IMR-90 (cell line): ENCODE results near the gene UNC50. TPM values are rescaled to one million over a fixed set of nuclear protein-coding genes. Genes with fewer than 3 reads are reported as not detected.

ENCODE experiments used
- ATAC-seq: fragments of 200-7000 bp; cut with Tn5 transposase; 2 replicates; pipeline ENCODE4 v1.9.1; 2020; ENCODE audit warnings: low read depth, mild to moderate bottlenecking, moderate library complexity
- BruUV-seq: library from RNA; stranded (reverse); fragments of 400-500 nt; replicated peaks from 2 replicates; lab custom pipeline; 2021; lab: Mats Ljungman, UMichigan
- CTCF ChIA-PET: fragments of 300-600 bp; formaldehyde crosslinking; extraction: SDS; loops from one replicate; lab custom pipeline; 2021; ENCODE audit warnings: antibody characterized with exemption; lab: Yijun Ruan, JAX
- POLR2A ChIA-PET: fragments of 300-600 bp; sonication (Branson Sonifier 250); formaldehyde crosslinking; loops from one replicate; lab custom pipeline; 2022; ENCODE audit warnings: antibody characterized with exemption; ENCODE audit not compliant: unreplicated experiment; lab: Charles Lee
- DNase-seq: peaks from one replicate; pipeline ENCODE4 v3.0.0; 2013
- H2AFZ ChIP-seq: replicated peaks from 2 replicates; pipeline ENCODE3; 2013; ENCODE audit warnings: low read length, mild to moderate bottlenecking; ENCODE audit not compliant: poor library complexity
- H2AK5ac ChIP-seq: 2 replicates; pipeline ENCODE4 v1.6.1; 2013; ENCODE audit warnings: low read depth, low read length, inconsistent platforms
- H2AK9ac ChIP-seq: replicated peaks from 2 replicates; pipeline ENCODE3; 2013; ENCODE audit warnings: mild to moderate bottlenecking, low read depth, low read length, moderate library complexity; ENCODE audit not compliant: poor library complexity
- H2BK120ac ChIP-seq: 2 replicates; pipeline ENCODE4 v1.6.1; 2013; ENCODE audit warnings: low read depth, low read length, inconsistent platforms
- H2BK15ac ChIP-seq: 3 replicates; pipeline ENCODE4 v1.6.1; 2013; ENCODE audit warnings: low read depth, low read length, inconsistent platforms
- H2BK20ac ChIP-seq: 2 replicates; pipeline ENCODE4 v1.6.1; 2013; ENCODE audit warnings: low read depth, mild to moderate bottlenecking, inconsistent platforms, low read length, moderate library complexity
- H2BK5ac ChIP-seq: 2 replicates; pipeline ENCODE4 v1.6.1; 2013; ENCODE audit warnings: mild to moderate bottlenecking, low read depth, low read length, inconsistent platforms; ENCODE audit not compliant: poor library complexity, severe bottlenecking
- H3K14ac ChIP-seq: replicated peaks from 2 replicates; pipeline ENCODE4 v1.6.1; 2013; ENCODE audit warnings: low read depth, low read length, inconsistent platforms
- H3K18ac ChIP-seq: 2 replicates; pipeline ENCODE4 v1.6.1; 2013; ENCODE audit warnings: low read depth, low read length, control low read depth
- H3K23ac ChIP-seq: 2 replicates; pipeline ENCODE4 v1.6.1; 2013; ENCODE audit warnings: low read depth, low read length, inconsistent platforms
- H3K27ac ChIP-seq: 2 replicates; pipeline ENCODE4 v1.5.1; 2013; ENCODE audit warnings: mild to moderate bottlenecking, control low read depth, low read length; ENCODE audit not compliant: insufficient read depth
- H3K27me3 ChIP-seq: 2 replicates; pipeline ENCODE4 v1.6.1; 2013; ENCODE audit warnings: low read length; ENCODE audit not compliant: control insufficient read depth, insufficient read depth
- H3K36me3 ChIP-seq: 2 replicates; pipeline ENCODE4 v1.6.1; 2013; ENCODE audit warnings: low read length, mixed read lengths; ENCODE audit not compliant: control insufficient read depth, insufficient read depth
- H3K4ac ChIP-seq: 2 replicates; pipeline ENCODE4 v1.6.1; 2013; ENCODE audit warnings: low read depth, low read length, inconsistent platforms
- H3K4me1 ChIP-seq: 2 replicates; pipeline ENCODE4 v1.6.1; 2013; ENCODE audit warnings: low read length, mixed read lengths; ENCODE audit not compliant: control insufficient read depth, insufficient read depth
- H3K4me2 ChIP-seq: 2 replicates; pipeline ENCODE4 v1.6.1; 2013; ENCODE audit warnings: low read depth, mild to moderate bottlenecking, control low read depth, low read length, moderate library complexity
- H3K4me3 ChIP-seq: 2 replicates; pipeline ENCODE4 v1.5.1; 2013; ENCODE audit warnings: low read depth, mild to moderate bottlenecking, control low read depth, low read length, moderate library complexity; ENCODE audit not compliant: insufficient read depth
- H3K56ac ChIP-seq: 2 replicates; pipeline ENCODE4 v1.6.1; 2013; ENCODE audit warnings: low read length, inconsistent platforms; ENCODE audit not compliant: insufficient read depth; ENCODE audit errors: extremely low read depth
- H3K79me1 ChIP-seq, 2 experiments: 2 replicates each; pipeline ENCODE4 v1.6.1; 2013; ENCODE audit warnings: low read length in 2 of 2, inconsistent platforms in 1 of 2, low read depth in 1 of 2
- H3K9ac ChIP-seq: 2 replicates; pipeline ENCODE4 v1.6.1; 2013; ENCODE audit warnings: low read depth, low read length, control low read depth
- H3K9me1 ChIP-seq: 2 replicates; pipeline ENCODE4 v1.6.1; 2013; ENCODE audit warnings: low read length, inconsistent platforms; ENCODE audit not compliant: insufficient read depth
- H3K9me3 ChIP-seq: 2 replicates; pipeline ENCODE4 v1.6.1; 2013; ENCODE audit warnings: low read length; ENCODE audit not compliant: control insufficient read depth, insufficient read depth
- H4K20me1 ChIP-seq: 2 replicates; pipeline ENCODE4 v1.6.1; 2013; ENCODE audit warnings: low read length, inconsistent platforms; ENCODE audit not compliant: insufficient read depth
- H4K5ac ChIP-seq: 2 replicates; pipeline ENCODE4 v1.6.1; 2013; ENCODE audit warnings: mild to moderate bottlenecking, low read depth, low read length, control low read depth
- H4K8ac ChIP-seq, 2 experiments: 2 replicates each; pipeline ENCODE4 v1.6.1; 2013; ENCODE audit warnings: low read depth in 2 of 2, low read length in 2 of 2, control low read depth in 1 of 2, inconsistent platforms in 1 of 2
- H4K91ac ChIP-seq: 2 replicates; pipeline ENCODE4 v1.6.1; 2013; ENCODE audit warnings: low read depth, low read length, inconsistent platforms; ENCODE audit not compliant: insufficient read depth
- BHLHE40 ChIP-seq: fragments of 150-350 bp; IDR thresholded peaks from 2 replicates; pipeline ENCODE4 v1.6.1; 2016; ENCODE audit warnings: mild to moderate bottlenecking, low read depth, low read length
- CEBPB ChIP-seq: IDR thresholded peaks from 2 replicates; pipeline ENCODE4 v1.6.1; 2012; ENCODE audit warnings: low read depth, low read length, improper control_type of control experiment
- CHD1 ChIP-seq: IDR thresholded peaks from 2 replicates; pipeline ENCODE4 v1.6.1; 2012; ENCODE audit warnings: low read depth, low read length, improper control_type of control experiment
- CTCF ChIP-seq: conservative IDR thresholded peaks from 2 replicates; pipeline ENCODE4 v1.5.1; 2012; ENCODE audit warnings: mild to moderate bottlenecking, low read depth, low read length, improper control_type of control experiment
- ELK1 ChIP-seq: fragments of 150-350 bp; IDR thresholded peaks from 2 replicates; pipeline ENCODE4 v1.6.1; 2016; ENCODE audit warnings: low read depth, mild to moderate bottlenecking, low read length, moderate library complexity, borderline replicate concordance
- FOS ChIP-seq: fragments of 150-350 bp; IDR thresholded peaks from 2 replicates; pipeline ENCODE4 v1.6.1; 2016; ENCODE audit warnings: low read depth, low read length
- MAFK ChIP-seq: IDR thresholded peaks from 2 replicates; pipeline ENCODE4 v1.6.1; 2012; ENCODE audit warnings: low read depth, low read length, improper control_type of control experiment
- MAZ ChIP-seq: IDR thresholded peaks from 2 replicates; pipeline ENCODE4 v1.6.1; 2012; ENCODE audit warnings: low read depth, mild to moderate bottlenecking, low read length, improper control_type of control experiment, moderate library complexity, borderline replicate concordance
- MXI1 ChIP-seq: IDR thresholded peaks from 2 replicates; pipeline ENCODE4 v1.6.1; 2012; ENCODE audit warnings: low read depth, mild to moderate bottlenecking, low read length, moderate library complexity, borderline replicate concordance
- NFE2L2 ChIP-seq: fragments of 150-350 bp; IDR thresholded peaks from 2 replicates; pipeline ENCODE4 v1.6.1; 2016; ENCODE audit warnings: low read depth, mild to moderate bottlenecking, low read length
- POLR2A ChIP-seq: IDR thresholded peaks from 2 replicates; pipeline ENCODE4 v1.6.1; 2012; ENCODE audit warnings: mild to moderate bottlenecking, low read depth, low read length
- RAD21 ChIP-seq: IDR thresholded peaks from 2 replicates; pipeline ENCODE4 v1.6.1; 2012; ENCODE audit warnings: low read length, improper control_type of control experiment
- RCOR1 ChIP-seq: IDR thresholded peaks from 2 replicates; pipeline ENCODE4 v1.6.1; 2012; ENCODE audit warnings: mild to moderate bottlenecking, low read length, improper control_type of control experiment; ENCODE audit not compliant: insufficient replicate concordance
- RFX5 ChIP-seq: IDR thresholded peaks from 2 replicates; pipeline ENCODE4 v1.8.0; 2012; ENCODE audit warnings: low read depth, mild to moderate bottlenecking, low read length, moderate library complexity
- SMC3 ChIP-seq: fragments of 150-350 bp; IDR thresholded peaks from 2 replicates; pipeline ENCODE4 v1.6.1; 2016; ENCODE audit warnings: low read depth, mild to moderate bottlenecking, antibody characterized with exemption, low read length, moderate library complexity
- USF2 ChIP-seq: fragments of 150-350 bp; IDR thresholded peaks from 2 replicates; pipeline ENCODE4 v1.6.1; 2017; ENCODE audit warnings: mild to moderate bottlenecking, antibody characterized with exemption, low read length, low read depth
- WGBS, 2 experiments: methylation state at CpG; one replicate each; pipeline versions ENCODE4 v1.1.5 to v1.1.7; 2013; ENCODE audit warnings: missing lambda C conversion rate in 2 of 2; ENCODE audit not compliant: insufficient read length in 1 of 2; ENCODE audit errors: extremely low coverage in 2 of 2; 5-methylcytosine and 5-hydroxymethylcytosine counted together
- dilution Hi-C: fragments of 300-500 bp; cut with HindIII; formaldehyde crosslinking; loops from one replicate; pipeline ENCODE4 v1.14.3; 2018; ENCODE audit warnings: low sequenced_read_pairs; ENCODE audit not compliant: unreplicated experiment
- in situ Hi-C: fragments of 300-500 bp; cut with MboI; formaldehyde crosslinking; loops from 3 replicates; pipeline ENCODE4 v1.14.3; 2019; ENCODE audit warnings: low sequenced_read_pairs, inconsistent platforms, mixed read lengths
- intact Hi-C: fragments of 100-400 bp; cut with micrococcal nuclease; formaldehyde crosslinking; loops from 2 replicates; pipeline ENCODE4 v1.10.0; 2022
- polyA plus RNA-seq, 3 experiments: library from polyadenylated mRNA; depleted of rRNA; stranded (reverse); fragments of >200 nt; gene quantifications; 2 replicates each; pipeline ENCODE4 v1.2.3, GENCODE V29; 2012; ENCODE audit warnings: low replicate concordance in 1 of 3
- total RNA-seq: library from RNA; depleted of rRNA; stranded (reverse); fragments of >200 nt; gene quantifications from 2 replicates; pipeline ENCODE4 v1.2.3, GENCODE V29; 2012

The UNC50 gene
- total and polyA plus RNA-seq, 2 of the 4 experiments (the other 2 are of a cell fraction): 18.3 to 34.1 TPM

GRCh38 chr2:98592565-98592964, 15.8 kb upstream of the UNC50 start:
- Histone ChIP-seq H2BK5ac (no peak overlapping the region), H2AFZ (no peak overlapping the region), H3K9me1 (peaks cover 10% of the 10 kb centered on the region), H2AK9ac (no peak overlapping the region), H4K8ac (no peak overlapping the region), H3K79me1 (0 out of 4 replicates have a peak, but pooled peaks cover 0 to 2% of the 10 kb centered on the region in 2 experiments), H3K23ac (no peak overlapping the region), H2BK15ac (no peak overlapping the region), H3K4me2 (no peak overlapping the region), H3K4ac (no peak overlapping the region), H2BK120ac (no peak overlapping the region), H3K27ac (no peak overlapping the region), H2AK5ac (no peak overlapping the region), H3K9me3 (no peaks in the 10 kb centered on the region), H2BK20ac (no peak overlapping the region), H3K56ac (no peak overlapping the region), H4K20me1 (no peaks in the 10 kb centered on the region), H3K9ac (no peak overlapping the region), H3K36me3 (peaks cover 8% of the 10 kb centered on the region), H4K91ac (no peak overlapping the region), H3K4me3 (no peak overlapping the region), H3K27me3 (no peaks in the 10 kb centered on the region), H4K5ac (no peak overlapping the region), H3K18ac (no peak overlapping the region), H3K4me1 (no peaks in the 10 kb centered on the region), H3K14ac (no peak overlapping the region)
- in situ Hi-C loops: no loop called here
- ChIA-PET POLR2A (no interaction called here), CTCF (no interaction called here)
- ATAC-seq: no peak
- dilution Hi-C loops: no loop called here
- intact Hi-C loops: no loop called here
- WGBS, 2 experiments: 92% methylated on average over 2 of the region's 8 CpGs; no CpG with 5 or more reads in 1 of the 2 experiments
- DNase-seq: no peak
- no TSS peak for BruUV-seq
- TF ChIP-seq SMC3 (no peak), CHD1 (no peak), MXI1 (no peak), RFX5 (no peak), ELK1 (no peak), POLR2A (no peak), USF2 (no peak), MAFK (no peak), RCOR1 (no peak), MAZ (no peak), FOS (no peak), CEBPB (no peak), RAD21 (no peak), CTCF (no peak), NFE2L2 (no peak), BHLHE40 (no peak)
